Sigmoid colon (tissue), 7 donors: ENCODE results near the gene PFKFB1. TPM values are rescaled to one million over a fixed set of nuclear protein-coding genes. Genes with fewer than 3 reads are reported as not detected.
"Not testable (repeated sequence)": the region's sequence is repeated elsewhere in the genome, so short reads cannot be mapped to it uniquely, and the experiment has no call there.

Source experiments
- DNase-seq: peaks from one replicate; pipeline ENCODE4 v3.0.0-alpha.2; 2019
- H3K27ac ChIP-seq, 4 donors: fragments of 200-600 bp; sonication (generic); one replicate each; pipeline ENCODE4 v1.5.1; 2016 to 2019; ENCODE audit warnings: mild to moderate bottlenecking in 1 of 4
- H3K27me3 ChIP-seq, 3 donors: fragments of 200-600 bp; sonication (generic); one replicate each; pipeline ENCODE4 v1.5.1; 2019; ENCODE audit warnings: mild to moderate bottlenecking in 1 of 3
- H3K36me3 ChIP-seq, 4 donors: fragments of 200-600 bp; sonication (generic); one replicate each; pipeline ENCODE4 v1.5.1; 2016 to 2019
- H3K4me1 ChIP-seq, 4 donors: fragments of 200-600 bp; sonication (generic); one replicate each; pipeline ENCODE4 v1.5.1; 2017 to 2019
- H3K4me3 ChIP-seq, 4 donors: fragments of 200-600 bp; sonication (generic); one replicate each; pipeline ENCODE4 v1.5.1; 2017 to 2019; ENCODE audit warnings: mild to moderate bottlenecking in 2 of 4, moderate library complexity in 1 of 4
- H3K9me3 ChIP-seq, 4 donors: fragments of 200-600 bp in 3 of 4; sonication (generic) in 3 of 4; one replicate each; pipeline versions ENCODE4 v1.5.1 to v1.6.1; 2013 to 2019
- EP300 ChIP-seq, 4 donors: sonication (generic); formaldehyde crosslinking; IDR thresholded peaks; one replicate each; pipeline ENCODE4 v1.6.1; 2017; ENCODE audit warnings: antibody characterized with exemption in 4 of 4
- POLR2A ChIP-seq, 2 donors: fragments of 450-650 bp; IDR thresholded peaks; one replicate each; pipeline ENCODE4 v1.6.1; 2016; ENCODE audit warnings: antibody characterized with exemption in 2 of 2, mild to moderate bottlenecking in 2 of 2, moderate library complexity in 2 of 2
- POLR2AphosphoS5 ChIP-seq, 4 donors: sonication (generic); formaldehyde crosslinking; IDR thresholded peaks; one replicate each; pipeline ENCODE4 v1.6.1; 2017; ENCODE audit warnings: antibody characterized with exemption in 4 of 4
- WGBS, 2 donors: extraction: QIAGEN DNeasy Blood & Tissue Kit; methylation state at CpG; one replicate each; pipeline ENCODE4 v1.1.7; 2013; 5-methylcytosine and 5-hydroxymethylcytosine counted together
- intact Hi-C: fragments of 100-400 bp; cut with DNase I; formaldehyde crosslinking; loops from one replicate; pipeline ENCODE4 v1.15.1; 2023
- polyA plus RNA-seq, 3 donors: library from polyadenylated mRNA; stranded (reverse); fragments of 200-250 nt; gene quantifications; one replicate each; pipeline ENCODE4 v1.2.3, GENCODE V29; 2013
- total RNA-seq, 4 donors: library from RNA; depleted of rRNA; stranded (reverse); fragments of >200 nt; gene quantifications; one replicate each; pipeline ENCODE4 v1.1.0, GENCODE V29; 2016
- TF ChIP-seq, protein P1 (sequence below), 4 experiments: fragments of 450-650 bp in 3 of 4; fragments of 200-600 bp in 1 of 4; IDR thresholded peaks; one replicate each; pipeline ENCODE4 v1.5.1; 2016 to 2019; ENCODE audit warnings: antibody characterized with exemption in 4 of 4, mild to moderate bottlenecking in 3 of 4, moderate library complexity in 2 of 4
- donor health status: healthy with polysubstance abuse.
- donor health status: Bipolar disorder and iron deficiency.
- donor health status: healthy.

PFKFB1 gene
- total and polyA plus RNA-seq, 7 donors: 0.44 to 1.1 (median 0.52) TPM; not detected in 3

DNA sequence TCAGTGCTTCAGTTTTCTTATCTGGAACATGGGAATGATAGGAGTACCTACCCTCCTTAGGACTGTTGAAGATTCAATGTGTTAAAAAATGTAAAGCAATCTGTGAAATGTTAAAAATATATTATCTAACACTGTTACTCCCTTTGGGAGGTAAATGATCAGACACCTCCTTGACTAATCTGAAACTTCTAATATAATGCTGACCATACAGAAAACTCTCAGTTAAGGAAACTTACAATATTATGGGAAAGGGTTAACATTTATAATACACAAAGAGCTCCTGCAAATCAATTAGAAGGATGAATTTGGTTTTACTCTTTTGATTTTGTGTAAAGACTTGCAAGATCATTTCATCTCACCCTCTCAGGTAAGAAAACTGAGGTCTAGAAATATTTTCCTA is 1.6 kb upstream of the PFKFB1 start:
- no peaks in the 10 kb centered on the region for H3K9me3 ChIP-seq
- H3K36me3 ChIP-seq: no peaks in the 10 kb centered on the region
- no peak for DNase-seq
- no peaks in the 10 kb centered on the region for H3K27me3 ChIP-seq
- H3K4me3 ChIP-seq: no peak overlapping the region
- no peak overlapping the region for H3K27ac ChIP-seq
- intact Hi-C loops: no loop called here
- H3K4me1 ChIP-seq: peaks cover 0 to 6% (median under 1%) of the 10 kb centered on the region in 4 donors
- TF ChIP-seq POLR2AphosphoS5 (IDR thresholded peaks at IDR 0.05) (no peak), EP300 (IDR thresholded peaks at IDR 0.05) (no peak), POLR2A (IDR thresholded peaks at IDR 0.05) (no peak)
- TF ChIP-seq, protein P1, sequence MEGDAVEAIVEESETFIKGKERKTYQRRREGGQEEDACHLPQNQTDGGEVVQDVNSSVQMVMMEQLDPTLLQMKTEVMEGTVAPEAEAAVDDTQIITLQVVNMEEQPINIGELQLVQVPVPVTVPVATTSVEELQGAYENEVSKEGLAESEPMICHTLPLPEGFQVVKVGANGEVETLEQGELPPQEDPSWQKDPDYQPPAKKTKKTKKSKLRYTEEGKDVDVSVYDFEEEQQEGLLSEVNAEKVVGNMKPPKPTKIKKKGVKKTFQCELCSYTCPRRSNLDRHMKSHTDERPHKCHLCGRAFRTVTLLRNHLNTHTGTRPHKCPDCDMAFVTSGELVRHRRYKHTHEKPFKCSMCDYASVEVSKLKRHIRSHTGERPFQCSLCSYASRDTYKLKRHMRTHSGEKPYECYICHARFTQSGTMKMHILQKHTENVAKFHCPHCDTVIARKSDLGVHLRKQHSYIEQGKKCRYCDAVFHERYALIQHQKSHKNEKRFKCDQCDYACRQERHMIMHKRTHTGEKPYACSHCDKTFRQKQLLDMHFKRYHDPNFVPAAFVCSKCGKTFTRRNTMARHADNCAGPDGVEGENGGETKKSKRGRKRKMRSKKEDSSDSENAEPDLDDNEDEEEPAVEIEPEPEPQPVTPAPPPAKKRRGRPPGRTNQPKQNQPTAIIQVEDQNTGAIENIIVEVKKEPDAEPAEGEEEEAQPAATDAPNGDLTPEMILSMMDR (IDR thresholded peaks at IDR 0.05): no peak

GRCh38 chrX:54994668-54995351 is 822 bp upstream of the PFKFB1 start:
- intact Hi-C loops: no loop called here
- TF ChIP-seq POLR2A (IDR thresholded peaks at IDR 0.05): no peak
- TF ChIP-seq, protein P1 (IDR thresholded peaks at IDR 0.05): no peak
- no peak for TF ChIP-seq POLR2AphosphoS5 (IDR thresholded peaks at IDR 0.05)
- TF ChIP-seq EP300 (IDR thresholded peaks at IDR 0.05): no peak
- 87% methylated on average over 6 of the region's 6 CpGs for WGBS, 2 donors
- Histone ChIP-seq H3K4me3 (no peak overlapping the region), H3K9me3 (no peaks in the 10 kb centered on the region), H3K27me3 (no peaks in the 10 kb centered on the region), H3K36me3 (no peaks in the 10 kb centered on the region), H3K4me1 (peaks cover 0 to 6% (median 0%) of the 10 kb centered on the region in 4 donors), H3K27ac (no peak overlapping the region)
- no peak for DNase-seq

DNA sequence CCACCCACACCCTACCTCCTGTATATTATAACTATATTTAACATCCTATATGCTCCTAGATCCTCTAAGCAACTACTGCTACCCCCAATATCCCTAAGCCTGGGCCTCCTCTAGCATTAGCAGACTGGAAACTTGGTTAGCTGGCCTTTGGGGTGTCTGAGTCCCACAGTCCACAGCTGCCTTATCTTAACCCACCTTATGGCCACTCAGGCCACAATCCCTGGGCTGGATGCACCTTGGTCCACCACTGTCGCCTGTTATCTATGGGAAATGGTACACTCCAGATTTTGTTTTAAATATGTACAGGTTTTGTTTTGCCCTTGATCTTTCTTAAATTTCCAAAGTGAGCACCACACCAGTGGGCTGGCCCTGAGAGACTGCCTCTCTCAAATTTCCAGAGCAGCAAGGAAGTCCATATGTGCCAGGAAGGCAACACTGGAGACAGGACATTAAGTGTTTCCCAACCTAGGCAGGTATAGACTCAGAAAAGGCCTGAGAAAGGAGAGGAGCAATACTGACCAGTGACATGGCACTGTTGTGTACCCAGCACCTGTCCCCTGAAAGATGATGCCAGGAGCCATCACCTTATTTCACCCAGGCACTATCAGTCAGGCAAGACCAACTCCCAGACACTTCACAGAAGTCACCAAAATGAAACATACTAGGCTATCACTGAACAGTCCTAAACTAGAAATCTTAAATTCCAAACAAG is 921 bp downstream of the PFKFB1 start:
- DNase-seq: no peak
- H3K36me3 ChIP-seq: no peaks in the 10 kb centered on the region
- no peak overlapping the region for H3K27ac ChIP-seq
- no peak overlapping the region for H3K4me3 ChIP-seq
- TF ChIP-seq EP300 (IDR thresholded peaks at IDR 0.05) (no peak), POLR2A (IDR thresholded peaks at IDR 0.05) (no peak), POLR2AphosphoS5 (IDR thresholded peaks at IDR 0.05) (no peak)
- TF ChIP-seq, protein P1 (IDR thresholded peaks at IDR 0.05): no peak
- 95 to 100% methylated on average over 1 of the region's 1 CpG for WGBS, 2 donors
- no peaks in the 10 kb centered on the region for H3K4me1 ChIP-seq
- H3K9me3 ChIP-seq: no peaks in the 10 kb centered on the region
- intact Hi-C loops: no loop called here
- no peaks in the 10 kb centered on the region for H3K27me3 ChIP-seq

GRCh38 chrX:54991706-54992105 is 2.3 kb downstream of the PFKFB1 start:
- Histone ChIP-seq H3K27ac (no peak overlapping the region), H3K9me3 (no peaks in the 10 kb centered on the region), H3K4me3 (no peak overlapping the region), H3K27me3 (no peaks in the 10 kb centered on the region), H3K36me3 (no peaks in the 10 kb centered on the region), H3K4me1 (no peaks in the 10 kb centered on the region)
- TF ChIP-seq EP300 (IDR thresholded peaks at IDR 0.05) (no peak), POLR2A (IDR thresholded peaks at IDR 0.05) (no peak), POLR2AphosphoS5 (IDR thresholded peaks at IDR 0.05) (no peak)
- TF ChIP-seq, protein P1 (IDR thresholded peaks at IDR 0.05): no peak
- intact Hi-C loops: no loop called here
- WGBS, 2 donors: 79 to 81% methylated on average over 2 of the region's 2 CpGs
- no peak for DNase-seq

GRCh38 chrX:54983306-54983705 is 10.7 kb downstream of the PFKFB1 start:
- H3K4me3 ChIP-seq, H3K36me3 ChIP-seq, H3K27ac ChIP-seq, H3K4me1 ChIP-seq, H3K27me3 ChIP-seq, intact Hi-C loops, H3K9me3 ChIP-seq, DNase-seq: not testable (repeated sequence)
- WGBS, 2 donors: 88 to 94% methylated on average over 2 of the region's 2 CpGs
